T-cell (primary cell): ENCODE measurements around the gene FOXP2. TPM values are rescaled to one million over a fixed set of nuclear protein-coding genes. Genes with fewer than 3 reads are reported as not detected.

ENCODE experiments used
- ATAC-seq, 4 experiments: fragments of 200-7000 bp in 3 of 4; fragments of 150-1000 bp in 1 of 4; cut with Tn5 transposase; replicated peaks in 1 of 4; 1 replicate in 3 of 4; 2 replicates in 1 of 4; pipeline ENCODE4 v1.10.0; 2021; ENCODE audit warnings: moderate library complexity in 3 of 4, mild to moderate bottlenecking in 2 of 4, moderate number of reproducible peaks in 1 of 4
- CTCF ChIA-PET, 2 donors: fragments of 300-600 bp; sonication (Branson Sonifier 250); formaldehyde crosslinking; loops; one replicate each; lab custom pipeline; 2022; ENCODE audit warnings: antibody characterized with exemption in 2 of 2; lab: Charles Lee
- POLR2A ChIA-PET, 2 donors: fragments of 300-600 bp; sonication (Branson Sonifier 250); formaldehyde crosslinking; loops; one replicate each; lab custom pipeline; 2022; ENCODE audit warnings: antibody characterized with exemption in 2 of 2; lab: Charles Lee
- DNase-seq, 35 experiments: peaks; one replicate each; pipeline versions ENCODE4 v3.0.0 to v3.0.0-alpha.2; 2013 to 2023
- H3K27ac ChIP-seq: one replicate; pipeline ENCODE4 v1.5.1; 2013; ENCODE audit warnings: low read length
- H3K27me3 ChIP-seq, 2 experiments: replicated peaks in 1 of 2; 1 replicate in 1 of 2; 2 replicates in 1 of 2; pipeline versions ENCODE4 v1.6.1 to v1.7.0; 2013; ENCODE audit warnings: low read length in 1 of 2, mixed read lengths in 1 of 2; ENCODE audit not compliant: control insufficient read depth in 2 of 2, insufficient read depth in 2 of 2; ENCODE audit errors: extremely low read depth in 1 of 2
- H3K36me3 ChIP-seq, 2 donors: 1 replicate in 1 of 2; 2 replicates in 1 of 2; pipeline versions ENCODE4 v1.6.1 to v1.7.0; 2013; ENCODE audit warnings: low read length in 1 of 2; ENCODE audit not compliant: control insufficient read depth in 2 of 2, insufficient read depth in 1 of 2; ENCODE audit errors: extremely low read depth in 1 of 2
- H3K4me1 ChIP-seq, 2 experiments: 1 replicate in 1 of 2; 2 replicates in 1 of 2; pipeline versions ENCODE4 v1.6.1 to v1.7.0; 2013; ENCODE audit warnings: low read length in 2 of 2, mixed read lengths in 1 of 2; ENCODE audit not compliant: insufficient read depth in 2 of 2, control insufficient read depth in 1 of 2; ENCODE audit errors: extremely low read depth in 1 of 2
- H3K4me3 ChIP-seq, 2 donors: 1 replicate in 1 of 2; 2 replicates in 1 of 2; pipeline versions ENCODE4 v1.5.1 to v1.7.0; 2013; ENCODE audit warnings: mild to moderate bottlenecking in 2 of 2, low read length in 1 of 2, moderate library complexity in 1 of 2; ENCODE audit not compliant: control insufficient read depth in 1 of 2; ENCODE audit errors: extremely low read depth in 1 of 2
- H3K9me3 ChIP-seq: 2 replicates; pipeline ENCODE4 v1.7.0; 2013
- H3K27ac Mint-ChIP-seq, 2 donors: one replicate each; pipeline ENCODE4 v1.8.0; 2020 to 2021; ENCODE audit warnings: mild to moderate bottlenecking in 2 of 2, mixed read lengths in 2 of 2
- H3K27me3 Mint-ChIP-seq, 2 donors: one replicate each; pipeline ENCODE4 v1.8.0; 2021 to 2022; ENCODE audit warnings: mixed read lengths in 2 of 2
- H3K36me3 Mint-ChIP-seq: one replicate; pipeline ENCODE4 v1.8.0; 2021; ENCODE audit warnings: mixed read lengths
- H3K4me1 Mint-ChIP-seq, 3 donors: one replicate each; pipeline ENCODE4 v1.8.0; 2020 to 2022; ENCODE audit warnings: mixed read lengths in 3 of 3, mild to moderate bottlenecking in 1 of 3
- H3K4me3 Mint-ChIP-seq, 3 donors: one replicate each; pipeline ENCODE4 v1.8.0; 2020 to 2022; ENCODE audit warnings: mild to moderate bottlenecking in 3 of 3, mixed read lengths in 3 of 3, moderate library complexity in 3 of 3
- H3K9me3 Mint-ChIP-seq, 3 donors: one replicate each; pipeline ENCODE4 v1.8.0; 2020 to 2022; ENCODE audit warnings: mixed read lengths in 3 of 3
- WGBS: methylation state at CpG from one replicate; pipeline ENCODE4 v1.1.5; 2013; ENCODE audit warnings: missing lambda C conversion rate; ENCODE audit not compliant: insufficient coverage; 5-methylcytosine and 5-hydroxymethylcytosine counted together
- total RNA-seq, 35 experiments: library from RNA in 6 of 35; stranded (reverse) in 6 of 35; fragments of 120-200 nt in 1 of 35; gene quantifications; one replicate each; pipeline versions ENCODE4 v1.2.1 to v1.2.4 and lab custom pipeline; 2013 to 2026

FOXP2 gene
- total RNA-seq, 5 donors from 2014 or later (not counting 1 experiment from before 2014, with no cell fraction given): 0.19 TPM; not detected in 4

DNA sequence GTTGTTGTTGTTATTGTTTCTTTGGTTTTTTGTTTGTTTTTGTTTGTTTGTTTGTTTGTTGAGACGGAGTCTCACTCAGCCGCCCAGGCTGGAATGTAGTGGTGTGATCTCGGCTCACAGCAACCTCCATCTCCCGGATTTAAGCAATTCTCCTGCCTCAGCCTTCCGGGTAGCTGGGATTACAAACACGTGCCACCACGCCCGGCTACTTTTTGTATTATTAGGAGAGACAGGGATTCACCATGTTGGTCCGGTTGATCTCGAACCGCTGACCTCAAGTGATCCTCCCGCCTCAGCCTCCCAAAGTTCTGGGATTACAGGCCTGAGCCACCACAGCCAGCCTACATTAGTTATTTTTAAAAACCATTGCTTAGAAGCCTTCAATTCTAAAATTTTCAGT lies 45.0 kb downstream of the FOXP2 start:
- H3K36me3 Mint-ChIP-seq: no peaks in the 10 kb centered on the region
- Histone ChIP-seq H3K27ac (no peak overlapping the region), H3K4me3 (no peak overlapping the region), H3K27me3 (no peaks in the 10 kb centered on the region), H3K9me3 (no peaks in the 10 kb centered on the region), H3K4me1 (no peaks in the 10 kb centered on the region), H3K36me3 (no peaks in the 10 kb centered on the region)
- no peak for ATAC-seq
- DNase-seq: no peak
- WGBS: 93% methylated on average over 6 of the region's 12 CpGs
- H3K9me3 Mint-ChIP-seq: peaks cover 0 to 6% (median 3%) of the 10 kb centered on the region in 3 donors
- H3K27ac Mint-ChIP-seq: no peak overlapping the region
- ChIA-PET POLR2A (no interaction called here), CTCF (no interaction called here)
- no peaks in the 10 kb centered on the region for H3K4me1 Mint-ChIP-seq
- H3K4me3 Mint-ChIP-seq: no peak overlapping the region
- no peaks in the 10 kb centered on the region for H3K27me3 Mint-ChIP-seq

DNA sequence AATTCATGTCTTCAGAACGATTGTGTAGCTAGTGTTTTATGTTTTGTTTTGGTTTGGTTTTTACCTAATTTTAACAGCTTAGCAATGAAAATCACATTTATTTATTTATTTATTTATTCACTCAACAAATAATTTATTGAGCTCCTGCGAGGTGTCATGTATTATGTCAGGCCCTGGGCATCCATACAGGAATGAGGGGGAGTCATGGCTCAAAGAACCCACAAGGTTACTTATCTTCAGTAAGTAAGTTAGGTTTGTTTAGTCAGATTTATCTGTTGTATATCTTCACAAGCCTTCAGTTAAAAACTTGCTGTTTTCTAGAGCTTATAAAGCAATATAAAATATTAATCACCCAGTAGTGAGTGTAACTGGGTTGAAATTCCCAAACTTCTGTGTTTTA lies 45.4 kb downstream of the FOXP2 start:
- Mint-ChIP-seq H3K4me3 (no peak overlapping the region), H3K4me1 (no peaks in the 10 kb centered on the region), H3K27me3 (no peaks in the 10 kb centered on the region), H3K27ac (no peak overlapping the region), H3K9me3 (peaks cover 0 to 5% (median 1%) of the 10 kb centered on the region in 3 donors), H3K36me3 (no peaks in the 10 kb centered on the region)
- ChIA-PET POLR2A (no interaction called here), CTCF (no interaction called here)
- Histone ChIP-seq H3K36me3 (no peaks in the 10 kb centered on the region), H3K27ac (no peak overlapping the region), H3K27me3 (no peaks in the 10 kb centered on the region), H3K9me3 (no peaks in the 10 kb centered on the region), H3K4me3 (no peak overlapping the region), H3K4me1 (no peaks in the 10 kb centered on the region)
- ATAC-seq: no peak
- WGBS: no CpG with 5 or more reads among the region's 2 CpGs
- no peak for DNase-seq

DNA sequence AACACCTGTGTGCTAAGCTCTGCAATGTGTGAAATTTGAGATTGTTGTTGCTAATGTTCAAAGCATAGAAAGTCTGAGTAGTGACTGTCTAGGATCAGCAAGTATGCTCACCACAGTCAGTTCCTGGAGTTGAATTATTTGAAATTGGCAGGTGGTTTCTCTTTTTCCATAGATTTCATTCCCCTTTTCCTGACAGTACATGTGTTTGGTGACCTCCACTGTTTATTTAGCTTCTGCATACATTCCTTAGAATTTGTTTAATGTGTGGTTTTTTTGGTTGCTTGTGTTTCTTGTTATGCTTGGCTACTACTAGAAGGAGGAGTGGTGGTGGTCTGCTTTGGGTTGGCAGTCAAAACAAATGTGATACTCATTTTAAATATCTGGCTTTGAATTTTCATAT lies 52.3 kb downstream of the FOXP2 start:
- Mint-ChIP-seq H3K27ac (no peak overlapping the region), H3K27me3 (no peaks in the 10 kb centered on the region), H3K9me3 (no peaks in the 10 kb centered on the region), H3K4me1 (no peaks in the 10 kb centered on the region), H3K4me3 (no peak overlapping the region), H3K36me3 (no peaks in the 10 kb centered on the region)
- Histone ChIP-seq H3K36me3 (no peaks in the 10 kb centered on the region), H3K4me1 (no peaks in the 10 kb centered on the region), H3K9me3 (no peaks in the 10 kb centered on the region), H3K27me3 (no peaks in the 10 kb centered on the region), H3K4me3 (no peak overlapping the region), H3K27ac (no peak overlapping the region)
- CTCF ChIA-PET: no interaction called here
- DNase-seq (no peak), ATAC-seq (no peak)
- POLR2A ChIA-PET: no interaction called here

- H3K9me3 Mint-ChIP-seq: no peaks in the 10 kb centered on the region
Measured at GRCh38 chr7:114468844-114469243, 54.2 kb downstream of the FOXP2 start.

DNA sequence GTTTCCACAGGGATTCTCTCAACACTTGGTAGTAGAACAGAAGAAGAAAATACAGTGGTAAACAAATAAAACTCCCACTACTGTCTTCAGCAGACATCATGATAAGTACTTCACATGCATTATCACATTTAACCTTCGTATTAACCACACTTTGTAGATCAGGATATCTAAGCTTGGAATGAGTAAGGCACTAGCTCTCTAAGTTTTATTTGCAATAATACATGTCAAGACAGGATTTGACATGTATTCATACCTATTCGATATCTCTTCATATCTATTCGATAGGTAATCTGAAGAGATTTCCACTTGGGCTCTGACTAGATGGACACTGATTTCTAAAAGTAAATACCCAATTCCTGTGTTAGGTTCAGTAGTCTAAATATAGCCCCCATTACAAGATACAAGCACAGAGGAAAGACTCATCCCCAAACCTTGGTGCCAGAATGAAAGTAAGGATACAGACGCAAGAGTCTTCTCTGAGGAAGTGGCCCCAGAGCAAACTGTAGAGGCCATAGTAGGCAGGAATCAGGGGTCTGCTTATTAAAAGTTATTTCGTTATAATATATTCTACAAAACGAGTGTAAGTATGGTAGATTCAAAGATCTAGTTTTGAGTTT lies 58.4 kb downstream of the FOXP2 start:
- WGBS: no CpG with 5 or more reads among the region's 6 CpGs
- ChIA-PET CTCF (no interaction called here), POLR2A (no interaction called here)
- no peak for DNase-seq
- Histone ChIP-seq H3K36me3 (no peaks in the 10 kb centered on the region), H3K27ac (no peak overlapping the region), H3K27me3 (no peaks in the 10 kb centered on the region), H3K9me3 (no peaks in the 10 kb centered on the region), H3K4me3 (no peak overlapping the region), H3K4me1 (no peaks in the 10 kb centered on the region)
- Mint-ChIP-seq H3K4me1 (no peaks in the 10 kb centered on the region), H3K4me3 (no peak overlapping the region), H3K36me3 (no peaks in the 10 kb centered on the region), H3K27me3 (no peaks in the 10 kb centered on the region), H3K9me3 (no peaks in the 10 kb centered on the region), H3K27ac (no peak overlapping the region)
- no peak for ATAC-seq

More at GRCh38 chr7:114468844-114469243, 54.2 kb downstream of the FOXP2 start:
- Histone ChIP-seq H3K27ac (no peak overlapping the region), H3K4me1 (no peaks in the 10 kb centered on the region), H3K4me3 (no peak overlapping the region), H3K9me3 (no peaks in the 10 kb centered on the region), H3K36me3 (no peaks in the 10 kb centered on the region), H3K27me3 (no peaks in the 10 kb centered on the region)
- no peaks in the 10 kb centered on the region for H3K36me3 Mint-ChIP-seq
- no peak overlapping the region for H3K27ac Mint-ChIP-seq
- no peaks in the 10 kb centered on the region for H3K4me1 Mint-ChIP-seq
- ATAC-seq (no peak), DNase-seq (no peak)
- CTCF ChIA-PET: no interaction called here
- H3K27me3 Mint-ChIP-seq: no peaks in the 10 kb centered on the region
- POLR2A ChIA-PET: no interaction called here
- no peak overlapping the region for H3K4me3 Mint-ChIP-seq
- no CpG with 5 or more reads among the region's 2 CpGs for WGBS

DNA sequence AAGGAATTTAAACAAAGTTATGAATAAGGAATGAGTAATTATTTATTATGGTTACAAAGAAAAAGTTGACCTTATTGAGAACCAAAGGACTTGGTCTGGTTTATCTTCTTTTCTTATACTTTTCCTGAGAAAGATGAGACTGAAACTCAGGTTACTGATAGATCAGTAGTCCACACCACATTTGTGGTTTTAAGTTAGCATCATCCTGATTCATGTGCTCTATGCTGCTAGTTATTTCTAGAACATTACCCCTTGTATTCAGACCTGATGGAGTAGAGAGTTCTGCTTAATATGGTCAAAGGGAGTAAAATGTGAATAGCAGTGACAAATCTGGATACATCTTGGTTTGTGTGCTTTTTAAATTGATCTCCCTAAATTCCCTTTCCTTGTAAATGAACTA lies 63.8 kb downstream of the FOXP2 start:
- Mint-ChIP-seq H3K4me3 (no peak overlapping the region), H3K4me1 (no peaks in the 10 kb centered on the region), H3K27me3 (no peaks in the 10 kb centered on the region), H3K36me3 (no peaks in the 10 kb centered on the region), H3K27ac (no peak overlapping the region), H3K9me3 (no peaks in the 10 kb centered on the region)
- Histone ChIP-seq H3K9me3 (no peaks in the 10 kb centered on the region), H3K4me3 (no peak overlapping the region), H3K27me3 (no peaks in the 10 kb centered on the region), H3K36me3 (no peaks in the 10 kb centered on the region), H3K4me1 (no peaks in the 10 kb centered on the region), H3K27ac (no peak overlapping the region)
- DNase-seq (no peak), ATAC-seq (no peak)
- POLR2A ChIA-PET: no interaction called here
- CTCF ChIA-PET: no interaction called here

- H3K9me3 ChIP-seq: no peaks in the 10 kb centered on the region
Measured at GRCh38 chr7:114481999-114482398, 67.4 kb downstream of the FOXP2 start.

More at GRCh38 chr7:114481999-114482398, 67.4 kb downstream of the FOXP2 start:
- no CpG with 5 or more reads among the region's 2 CpGs for WGBS
- ChIA-PET POLR2A (no interaction called here), CTCF (no interaction called here)
- no peaks in the 10 kb centered on the region for H3K4me1 Mint-ChIP-seq
- H3K4me3 Mint-ChIP-seq: no peak overlapping the region
- no peak overlapping the region for H3K4me3 ChIP-seq
- H3K27me3 ChIP-seq: no peaks in the 10 kb centered on the region
- H3K27ac ChIP-seq: no peak overlapping the region
- no peak overlapping the region for H3K27ac Mint-ChIP-seq
- H3K9me3 Mint-ChIP-seq: peaks cover 2 to 7% (median 5%) of the 10 kb centered on the region in 3 donors
- H3K36me3 ChIP-seq: no peaks in the 10 kb centered on the region
- no peaks in the 10 kb centered on the region for H3K27me3 Mint-ChIP-seq
- H3K4me1 ChIP-seq: no peaks in the 10 kb centered on the region
- no peak for ATAC-seq
- DNase-seq: no peak
- H3K36me3 Mint-ChIP-seq: no peaks in the 10 kb centered on the region
